ENCODE results near the gene SLC25A3.
A peak's percentile ranks its signal among the peaks of the same experiment; 100 is the strongest.

The SLC25A3 gene

GRCh38 chr12:98581101-98581500, 12.4 kb upstream of the SLC25A3 start:
- Histone ChIP-seq H3K4me2 (ENCODE audit: low read length) (no peak overlapping the region), H3K4ac (ENCODE audit: low read depth, low read length) (no peak overlapping the region), H2BK5ac (ENCODE audit: low read length) (no peak overlapping the region), H3K27me3 (ENCODE audit: insufficient read depth, low read length, poor library complexity) (no peaks in the 10 kb centered on the region), H3K9ac (ENCODE audit: low read length) (no peak overlapping the region), H3K36me3 (ENCODE audit: control insufficient read depth, insufficient read depth, low read length) (no peaks in the 10 kb centered on the region), H3K23ac (ENCODE audit: low read length) (no peak overlapping the region), H2BK120ac (ENCODE audit: low read depth, low read length) (no peak overlapping the region), H2BK15ac (replicated peaks; ENCODE audit: low read depth) (no peak overlapping the region), H3K79me2 (ENCODE audit: control insufficient read depth, insufficient read depth, low read length) (no peaks in the 10 kb centered on the region), H3K4me1 (ENCODE audit: control insufficient read depth, low read depth, low read length) (no peaks in the 10 kb centered on the region), H3K18ac (ENCODE audit: low read length) (no peak overlapping the region), H3K4me3 (ENCODE audit: low read length) (no peak overlapping the region), H2AK5ac (ENCODE audit: low read length) (no peak overlapping the region), H4K8ac (ENCODE audit: low read depth, low read length) (no peak overlapping the region), H3K56ac (ENCODE audit: low read length) (no peak overlapping the region), H3K79me1 (ENCODE audit: low read length) (no peaks in the 10 kb centered on the region), H4K5ac (ENCODE audit: low read length) (no peak overlapping the region), H3K27ac (ENCODE audit: low read depth, low read length) (no peak overlapping the region)
- no CpG with 5 or more reads among the region's 1 CpG for WGBS (ENCODE audit: extremely low coverage, insufficient coverage, low lambda C conversion rate)
- no peak for DNase-seq

GRCh38 chr12:98582093-98582492, 11.4 kb upstream of the SLC25A3 start:
- H3K36me3 ChIP-seq (ENCODE audit: control insufficient read depth, insufficient read depth, low read length), result no peaks in the 10 kb centered on the region
- no peaks in the 10 kb centered on the region for H3K79me2 ChIP-seq (ENCODE audit: control insufficient read depth, insufficient read depth, low read length)
- H2BK120ac ChIP-seq (ENCODE audit: low read depth, low read length), result no peak overlapping the region
- no peak overlapping the region for H2BK15ac ChIP-seq (replicated peaks; ENCODE audit: low read depth)
- no peak overlapping the region for H3K4me2 ChIP-seq (ENCODE audit: low read length)
- no peak overlapping the region for H4K8ac ChIP-seq (ENCODE audit: low read depth, low read length)
- no CpG with 5 or more reads among the region's 6 CpGs for WGBS (ENCODE audit: extremely low coverage, insufficient coverage, low lambda C conversion rate)
- no peak overlapping the region for H3K18ac ChIP-seq (ENCODE audit: low read length)
- H3K27me3 ChIP-seq (ENCODE audit: insufficient read depth, low read length, poor library complexity), result no peaks in the 10 kb centered on the region
- H3K79me1 ChIP-seq (ENCODE audit: low read length), result no peaks in the 10 kb centered on the region
- no peak overlapping the region for H2BK5ac ChIP-seq (ENCODE audit: low read length)
- no peak overlapping the region for H3K56ac ChIP-seq (ENCODE audit: low read length)
- no peak overlapping the region for H3K27ac ChIP-seq (ENCODE audit: low read depth, low read length)
- no peak overlapping the region for H4K5ac ChIP-seq (ENCODE audit: low read length)
- no peaks in the 10 kb centered on the region for H3K4me1 ChIP-seq (ENCODE audit: control insufficient read depth, low read depth, low read length)
- no peak overlapping the region for H3K4ac ChIP-seq (ENCODE audit: low read depth, low read length)
- no peak for DNase-seq
- no peak overlapping the region for H2AK5ac ChIP-seq (ENCODE audit: low read length)
- no peak overlapping the region for H3K4me3 ChIP-seq (ENCODE audit: low read length)
- no peak overlapping the region for H3K9ac ChIP-seq (ENCODE audit: low read length)
- no peak overlapping the region for H3K23ac ChIP-seq (ENCODE audit: low read length)

GRCh38 chr12:98587084-98587483, 6.4 kb upstream of the SLC25A3 start:
- no peak overlapping the region for H3K23ac ChIP-seq (ENCODE audit: low read length)
- WGBS (ENCODE audit: extremely low coverage, insufficient coverage, low lambda C conversion rate), result no CpG with 5 or more reads among the region's 5 CpGs
- no peaks in the 10 kb centered on the region for H3K79me2 ChIP-seq (ENCODE audit: control insufficient read depth, insufficient read depth, low read length)

GRCh38 chr12:98591209-98591608, 2.3 kb upstream of the SLC25A3 start:
- Histone ChIP-seq H2BK15ac (replicated peaks; ENCODE audit: low read depth) (no peak overlapping the region), H3K23ac (ENCODE audit: low read length) (no peak overlapping the region), H3K9ac (ENCODE audit: low read length) (no peak overlapping the region), H2BK120ac (ENCODE audit: low read depth, low read length) (no peak overlapping the region), H3K27ac (ENCODE audit: low read depth, low read length) (no peak overlapping the region), H3K4me1 (ENCODE audit: control insufficient read depth, low read depth, low read length) (peaks cover 4% of the 10 kb centered on the region), H3K18ac (ENCODE audit: low read length) (no peak overlapping the region), H3K79me1 (ENCODE audit: low read length) (peaks cover 1% of the 10 kb centered on the region), H3K56ac (ENCODE audit: low read length) (no peak overlapping the region), H3K27me3 (ENCODE audit: insufficient read depth, low read length, poor library complexity) (no peaks in the 10 kb centered on the region), H2AK5ac (ENCODE audit: low read length) (no peak overlapping the region), H2BK5ac (ENCODE audit: low read length) (no peak overlapping the region), H4K5ac (ENCODE audit: low read length) (no peak overlapping the region), H3K4me2 (ENCODE audit: low read length) (no peak overlapping the region), H3K79me2 (ENCODE audit: control insufficient read depth, insufficient read depth, low read length) (peaks cover 25% of the 10 kb centered on the region), H3K4ac (ENCODE audit: low read depth, low read length) (no peak overlapping the region), H3K4me3 (ENCODE audit: low read length) (no peak overlapping the region), H4K8ac (ENCODE audit: low read depth, low read length) (no peak overlapping the region), H3K36me3 (ENCODE audit: control insufficient read depth, insufficient read depth, low read length) (peaks cover 2% of the 10 kb centered on the region)
- peak; percentile 21 for DNase-seq
- WGBS (ENCODE audit: extremely low coverage, insufficient coverage, low lambda C conversion rate), result no CpG with 5 or more reads among the region's 4 CpGs

More at GRCh38 chr12:98587084-98587483, 6.4 kb upstream of the SLC25A3 start:
- Histone ChIP-seq H4K5ac (ENCODE audit: low read length) (no peak overlapping the region), H3K36me3 (ENCODE audit: control insufficient read depth, insufficient read depth, low read length) (no peaks in the 10 kb centered on the region), H3K4ac (ENCODE audit: low read depth, low read length) (no peak overlapping the region), H3K27me3 (ENCODE audit: insufficient read depth, low read length, poor library complexity) (no peaks in the 10 kb centered on the region), H3K79me1 (ENCODE audit: low read length) (no peaks in the 10 kb centered on the region), H3K56ac (ENCODE audit: low read length) (no peak overlapping the region), H2BK5ac (ENCODE audit: low read length) (no peak overlapping the region), H3K18ac (ENCODE audit: low read length) (no peak overlapping the region), H3K9ac (ENCODE audit: low read length) (no peak overlapping the region), H2BK15ac (replicated peaks; ENCODE audit: low read depth) (no peak overlapping the region), H3K4me3 (ENCODE audit: low read length) (no peak overlapping the region), H3K27ac (ENCODE audit: low read depth, low read length) (no peak overlapping the region), H4K8ac (ENCODE audit: low read depth, low read length) (no peak overlapping the region), H2BK120ac (ENCODE audit: low read depth, low read length) (no peak overlapping the region), H3K4me1 (ENCODE audit: control insufficient read depth, low read depth, low read length) (no peaks in the 10 kb centered on the region), H3K4me2 (ENCODE audit: low read length) (no peak overlapping the region), H2AK5ac (ENCODE audit: low read length) (no peak overlapping the region)
- no peak for DNase-seq

DNA sequence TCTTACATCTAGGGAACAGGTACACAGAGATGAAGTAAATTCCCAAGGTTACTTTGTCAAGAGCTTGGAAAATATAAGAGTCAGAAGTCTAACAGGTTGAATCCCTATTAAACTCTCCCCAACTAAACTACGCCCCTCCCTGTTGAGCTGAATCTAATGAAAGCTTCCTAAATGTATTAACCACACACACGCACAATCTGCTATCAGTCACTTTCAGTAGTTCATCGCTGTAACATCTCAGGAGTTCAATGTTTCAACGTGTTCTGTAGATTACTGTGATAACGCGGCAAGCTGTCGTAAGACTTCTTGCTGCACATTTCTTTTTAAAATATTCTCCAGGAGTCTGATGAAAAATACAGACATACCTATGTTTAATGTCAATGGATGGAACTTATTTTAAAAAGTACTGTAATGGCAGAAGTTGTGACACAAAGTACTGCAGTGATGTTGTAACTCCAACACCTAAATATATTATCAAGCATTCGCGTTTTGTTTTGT, 612 bp upstream of the SLC25A3 start:
- Histone ChIP-seq H2BK15ac (replicated peaks; ENCODE audit: low read depth) (no peak overlapping the region), H3K4me3 (ENCODE audit: low read length) (no peak overlapping the region), H4K8ac (ENCODE audit: low read depth, low read length) (no peak overlapping the region), H3K79me1 (ENCODE audit: low read length) (peaks cover 1% of the 10 kb centered on the region), H3K56ac (ENCODE audit: low read length) (peak overlapping the region; percentile 79), H3K79me2 (ENCODE audit: control insufficient read depth, insufficient read depth, low read length) (peaks cover 37% of the 10 kb centered on the region), H2BK5ac (ENCODE audit: low read length) (no peak overlapping the region), H4K5ac (ENCODE audit: low read length) (peak overlapping the region; percentile 77), H3K23ac (ENCODE audit: low read length) (no peak overlapping the region), H3K27ac (ENCODE audit: low read depth, low read length) (no peak overlapping the region), H3K4me2 (ENCODE audit: low read length) (no peak overlapping the region), H3K4me1 (ENCODE audit: control insufficient read depth, low read depth, low read length) (peaks cover 4% of the 10 kb centered on the region), H2BK120ac (ENCODE audit: low read depth, low read length) (no peak overlapping the region), H3K9ac (ENCODE audit: low read length) (peak overlapping the region; percentile 5), H3K36me3 (ENCODE audit: control insufficient read depth, insufficient read depth, low read length) (peaks cover 2% of the 10 kb centered on the region), H3K27me3 (ENCODE audit: insufficient read depth, low read length, poor library complexity) (no peaks in the 10 kb centered on the region), H3K4ac (ENCODE audit: low read depth, low read length) (no peak overlapping the region), H3K18ac (ENCODE audit: low read length) (no peak overlapping the region), H2AK5ac (ENCODE audit: low read length) (no peak overlapping the region)
- DNase-seq, result no peak
- no CpG with 5 or more reads among the region's 9 CpGs for WGBS (ENCODE audit: extremely low coverage, insufficient coverage, low lambda C conversion rate)

All from mesendoderm (in vitro differentiated cells).